ENCODE results near the gene CIAO3. TPM values are rescaled to one million over a fixed set of nuclear protein-coding genes. Genes with fewer than 3 reads are reported as not detected.

The CIAO3 gene
- polyA plus RNA-seq, 1 donor = 26.7 TPM

GRCh38 chr16:711084-711483, 29.7 kb downstream of the CIAO3 start:
- no peak for DNase-seq

DNA sequence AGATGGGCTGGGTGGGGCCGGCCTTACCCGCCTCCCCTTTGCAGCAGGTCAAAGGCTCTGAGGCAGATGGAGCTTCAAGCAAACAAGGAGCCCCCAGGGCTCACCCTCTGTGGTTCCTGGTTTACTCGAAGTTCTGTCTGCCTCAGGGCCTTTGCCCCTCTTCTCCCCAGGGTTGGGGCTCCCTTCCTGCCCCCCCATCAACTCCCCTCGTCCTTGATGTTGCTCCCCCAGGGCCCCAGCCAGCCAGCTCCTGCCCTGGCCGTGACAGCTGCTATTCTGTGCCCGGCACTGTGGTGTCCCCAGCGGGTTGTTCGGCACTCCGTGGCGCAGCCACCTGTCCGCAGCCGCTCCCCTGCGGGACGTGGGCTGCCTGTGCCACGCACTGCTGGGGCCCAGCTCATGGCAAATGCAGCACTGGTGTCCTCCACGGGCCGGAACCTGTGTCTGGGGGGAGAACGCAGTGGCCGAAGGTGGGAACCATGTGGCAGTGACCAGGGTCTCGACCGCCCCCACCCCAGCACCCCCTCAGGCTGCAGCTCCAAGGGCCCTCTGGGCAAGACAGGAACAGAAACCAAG, 30.2 kb downstream of the CIAO3 start:
- no peak for DNase-seq

DNA sequence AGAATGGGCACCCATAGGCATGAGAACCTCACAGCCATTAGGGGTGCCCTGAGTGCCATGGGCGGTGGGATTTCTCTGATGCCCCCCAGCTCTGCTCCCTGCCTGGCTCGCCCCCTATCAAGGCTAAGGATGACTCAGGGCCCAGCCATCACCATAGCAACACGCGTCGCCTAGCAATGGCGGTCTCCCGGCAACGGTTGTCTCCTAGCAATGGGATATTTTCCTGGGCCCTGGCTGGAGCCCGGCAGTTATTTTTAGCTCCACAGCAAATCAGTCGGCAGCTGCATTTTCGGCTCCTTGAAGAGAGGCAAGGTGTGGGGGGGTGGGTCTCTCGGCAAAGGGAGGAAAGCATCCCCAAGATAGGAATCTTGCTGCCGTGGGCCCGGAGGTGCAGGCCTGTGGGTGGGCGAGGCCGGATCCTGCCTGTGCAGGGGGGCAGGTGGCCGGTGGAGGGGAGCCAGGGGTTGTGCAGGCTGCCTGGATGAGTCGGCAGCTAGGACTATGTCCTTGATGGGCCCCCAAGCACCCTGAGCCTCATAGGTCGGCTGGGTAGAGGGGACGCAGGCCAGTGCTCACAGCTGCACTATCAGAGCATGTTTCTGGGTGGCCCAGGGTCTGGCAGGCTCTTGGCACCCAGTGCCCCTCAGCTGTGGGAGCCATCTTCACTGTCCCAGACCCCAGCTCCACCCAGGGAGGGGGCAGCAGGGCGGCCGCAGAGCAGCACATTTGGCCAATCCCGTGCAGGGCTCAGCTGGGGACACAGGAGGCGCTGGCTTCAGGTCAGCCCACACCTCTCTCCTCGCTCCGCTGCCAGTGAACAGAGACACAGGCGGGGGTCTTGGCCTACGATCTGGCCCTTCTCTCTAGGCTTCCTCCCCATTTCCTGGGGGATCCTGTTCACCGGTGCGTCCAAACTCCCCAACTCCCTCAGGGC, 31.0 kb downstream of the CIAO3 start:
- DNase-seq = no peak

DNA sequence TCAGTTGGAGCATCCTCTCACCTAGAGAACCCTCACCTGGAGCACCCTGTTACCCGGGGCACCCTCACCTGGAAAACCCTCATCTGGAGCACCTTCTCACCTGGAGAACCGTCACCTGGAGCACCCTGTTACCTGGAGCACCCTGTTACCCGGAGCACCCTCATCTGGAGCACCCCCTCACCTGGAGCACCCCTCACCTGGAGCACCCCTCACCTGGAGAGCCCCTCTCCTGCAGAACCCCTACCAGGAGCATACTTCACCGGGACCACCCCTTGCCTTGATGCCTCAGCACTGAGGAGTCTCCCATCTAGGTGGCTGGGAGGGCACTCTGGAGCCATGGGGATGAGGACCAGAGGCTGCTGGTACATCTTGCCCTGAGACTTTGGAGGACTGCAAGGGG, 31.8 kb downstream of the CIAO3 start:
- DNase-seq = no peak

DNA sequence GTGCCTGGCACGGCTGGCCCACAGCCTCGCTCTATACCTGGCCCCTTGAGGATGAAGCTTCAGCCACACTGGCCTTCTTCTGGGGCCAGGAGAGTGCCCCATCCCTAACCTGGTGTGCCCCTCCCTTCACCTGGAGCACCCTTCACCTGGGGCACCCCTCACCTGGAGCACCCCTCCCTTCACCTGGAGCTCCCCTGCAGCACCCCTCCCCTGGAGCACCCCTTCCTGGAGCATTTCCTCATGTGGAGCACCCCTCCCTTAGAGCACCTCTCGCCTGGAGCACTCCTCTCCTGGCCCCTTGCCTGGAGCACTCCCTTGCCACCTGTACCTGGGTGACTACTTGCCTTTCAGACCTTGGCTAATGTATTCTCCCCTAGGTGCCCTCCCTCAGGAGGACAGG, 32.8 kb downstream of the CIAO3 start:
- DNase-seq = no peak

GRCh38 chr16:707062-707538, 33.7 kb downstream of the CIAO3 start:
- no peak for DNase-seq

- DNase-seq = no peak
These were observed 34.4 kb downstream of the CIAO3 start for GRCh38 chr16:706189-707061.

- no peak for DNase-seq
These were observed 35.2 kb downstream of the CIAO3 start, which contains the start of gene FBXL16 for GRCh38 chr16:705431-706188. Gene FBXL16, minus strand, starts transcription at chr16:705801. Its CDS starts 8,396 bp downstream, at chr16:697405.

DNA sequence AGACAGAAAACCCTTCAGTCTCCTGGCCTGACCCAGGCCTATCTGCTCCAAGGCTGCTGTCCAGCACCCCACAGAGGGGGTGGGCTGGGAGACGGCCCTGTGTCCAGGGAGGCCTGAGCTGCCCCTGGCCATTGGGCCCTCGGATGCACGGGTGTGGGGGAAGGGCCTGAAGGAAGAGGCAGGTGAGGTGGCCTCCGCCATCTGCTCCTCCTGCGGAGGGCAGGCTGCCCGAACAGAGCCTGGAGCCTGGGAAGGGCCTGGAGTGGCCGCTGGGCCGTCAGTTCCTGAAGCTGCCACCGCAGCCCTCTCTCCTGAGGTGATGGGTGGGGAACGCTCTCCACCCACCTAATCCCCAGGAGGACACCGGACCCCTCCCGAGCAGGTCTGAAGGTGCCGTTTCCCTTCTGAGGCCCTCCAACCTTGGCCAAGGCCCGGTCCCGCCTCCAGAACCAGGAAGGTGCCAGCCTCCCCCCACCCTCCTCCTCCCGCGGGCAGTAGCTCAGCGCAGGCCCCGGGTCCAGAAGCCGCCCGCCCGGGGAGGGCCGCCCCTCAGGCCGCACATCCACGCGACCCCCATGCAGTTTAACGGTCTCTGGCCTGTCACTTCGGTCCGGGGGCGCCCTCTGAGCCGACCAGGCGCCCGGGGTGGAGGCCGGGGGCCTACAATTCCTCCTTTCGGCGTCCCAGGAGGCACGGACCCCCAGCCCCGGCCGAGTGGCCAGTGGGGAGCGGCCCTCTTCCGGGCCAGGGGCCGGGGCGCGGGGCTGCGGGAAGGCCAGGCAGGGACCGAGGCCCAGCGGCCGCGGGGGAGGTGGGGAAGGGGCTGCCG, 36.0 kb downstream of the CIAO3 start:
- DNase-seq = no peak

- DNase-seq = no peak
These were observed 36.8 kb downstream of the CIAO3 start for GRCh38 chr16:704047-704446.

DNA sequence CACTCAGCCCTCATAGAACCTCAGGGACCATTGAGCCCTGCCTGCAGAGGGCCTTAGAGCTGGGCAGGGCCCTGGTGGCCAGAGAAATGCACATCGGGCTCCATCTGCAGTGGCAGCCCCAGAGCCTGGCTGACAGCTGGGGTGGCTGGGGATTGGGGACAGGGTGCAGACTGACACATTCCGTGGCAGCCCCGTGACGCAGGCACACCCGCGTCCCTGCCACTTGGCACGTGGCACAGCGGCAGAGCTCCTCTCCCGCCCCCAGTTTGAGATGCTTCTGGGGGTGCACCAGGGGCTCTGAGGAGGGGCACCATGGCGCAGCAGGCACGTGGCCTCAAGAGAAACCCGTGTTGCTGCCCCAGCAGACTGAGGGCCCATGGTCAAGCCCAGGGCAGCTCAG, 37.4 kb downstream of the CIAO3 start:
- no peak for DNase-seq

DNA sequence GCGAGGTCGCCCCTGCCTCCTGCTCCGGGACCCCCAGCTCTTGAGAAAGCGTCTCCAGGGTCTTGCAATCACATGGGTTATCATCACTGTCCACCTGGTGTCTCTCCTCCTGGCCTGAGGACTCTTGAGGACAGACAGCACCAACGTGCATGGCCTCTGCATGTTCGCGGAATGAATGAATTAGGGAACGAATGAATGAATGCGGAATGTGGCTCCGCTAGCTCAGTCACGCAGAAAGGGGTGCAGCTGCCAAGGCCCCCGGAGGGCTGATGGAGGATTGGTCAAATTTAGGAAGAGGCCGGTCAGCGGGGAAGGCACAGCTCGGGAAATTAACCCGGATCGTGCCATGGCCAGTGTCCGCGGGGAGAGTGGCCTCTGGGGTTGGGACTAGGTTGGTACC, 38.5 kb downstream of the CIAO3 start:
- no peak for DNase-seq

GRCh38 chr16:700684-701584, 39.9 kb downstream of the CIAO3 start:
- peak; percentile 49 for DNase-seq

DNA sequence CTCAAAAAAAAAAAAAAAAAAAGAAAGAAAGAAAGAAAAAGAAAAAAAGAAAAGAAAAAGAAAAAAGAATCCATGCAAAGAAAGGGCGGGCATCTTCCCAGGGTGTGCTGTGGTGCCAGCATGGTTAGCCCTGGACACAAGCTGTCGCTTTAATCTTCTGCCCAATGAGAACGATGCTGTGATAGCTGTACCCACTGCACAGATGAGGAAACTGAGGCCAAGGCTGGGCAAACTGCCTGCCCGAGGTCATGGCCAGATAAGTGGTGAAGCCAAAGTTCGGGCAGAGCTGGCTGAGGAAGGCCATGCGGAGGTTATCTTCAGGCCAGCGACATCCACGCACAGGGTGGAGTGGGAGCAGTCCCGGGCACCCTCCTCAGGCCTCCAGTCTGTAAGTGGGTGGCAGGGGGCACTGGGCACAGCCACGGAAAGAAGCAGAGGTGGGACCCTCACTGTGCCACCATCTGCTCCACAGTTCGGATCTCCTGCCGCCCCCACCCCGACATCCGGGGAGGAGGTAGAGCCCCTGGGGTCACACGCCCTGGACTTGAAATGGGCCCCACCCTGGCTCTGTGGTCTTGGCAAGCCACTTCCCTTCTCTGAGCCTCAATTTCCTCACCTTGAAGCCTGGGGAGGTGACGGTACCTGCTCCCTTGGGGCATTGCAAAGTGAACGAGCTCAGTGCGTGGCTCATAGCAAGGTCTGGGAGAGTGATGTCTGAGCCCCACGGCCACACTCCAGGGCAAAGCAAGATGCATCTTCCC, 41.7 kb downstream of the CIAO3 start:
- no peak for DNase-seq

- no peak for DNase-seq
These were observed 45.3 kb downstream of the CIAO3 start for GRCh38 chr16:695355-696089.

DNA sequence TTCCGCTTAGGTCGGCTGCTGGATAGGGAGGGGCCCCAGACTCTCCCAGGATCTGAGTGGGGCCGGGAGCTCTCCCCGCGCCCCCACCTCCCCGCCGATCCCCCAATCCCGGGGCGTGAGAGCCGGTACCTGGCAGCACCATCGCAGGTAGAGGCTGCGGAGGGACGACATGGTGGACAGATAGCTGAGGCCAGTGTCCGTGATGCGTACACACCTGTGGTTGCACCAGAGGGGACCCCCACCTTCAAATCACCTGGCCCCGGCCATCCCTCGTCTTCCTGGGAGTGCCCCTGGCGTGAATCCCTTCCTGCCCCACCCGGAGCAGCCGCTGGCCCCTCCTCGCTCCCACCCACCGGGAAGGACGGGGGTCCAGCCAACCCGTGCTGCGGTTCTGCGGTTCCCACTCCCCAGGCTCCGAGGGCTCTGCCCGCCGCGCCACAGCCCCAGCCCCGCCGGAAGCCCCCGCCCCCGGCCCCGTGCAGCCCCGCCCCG, 45.9 kb downstream of the CIAO3 start:
- no peak for DNase-seq

DNA sequence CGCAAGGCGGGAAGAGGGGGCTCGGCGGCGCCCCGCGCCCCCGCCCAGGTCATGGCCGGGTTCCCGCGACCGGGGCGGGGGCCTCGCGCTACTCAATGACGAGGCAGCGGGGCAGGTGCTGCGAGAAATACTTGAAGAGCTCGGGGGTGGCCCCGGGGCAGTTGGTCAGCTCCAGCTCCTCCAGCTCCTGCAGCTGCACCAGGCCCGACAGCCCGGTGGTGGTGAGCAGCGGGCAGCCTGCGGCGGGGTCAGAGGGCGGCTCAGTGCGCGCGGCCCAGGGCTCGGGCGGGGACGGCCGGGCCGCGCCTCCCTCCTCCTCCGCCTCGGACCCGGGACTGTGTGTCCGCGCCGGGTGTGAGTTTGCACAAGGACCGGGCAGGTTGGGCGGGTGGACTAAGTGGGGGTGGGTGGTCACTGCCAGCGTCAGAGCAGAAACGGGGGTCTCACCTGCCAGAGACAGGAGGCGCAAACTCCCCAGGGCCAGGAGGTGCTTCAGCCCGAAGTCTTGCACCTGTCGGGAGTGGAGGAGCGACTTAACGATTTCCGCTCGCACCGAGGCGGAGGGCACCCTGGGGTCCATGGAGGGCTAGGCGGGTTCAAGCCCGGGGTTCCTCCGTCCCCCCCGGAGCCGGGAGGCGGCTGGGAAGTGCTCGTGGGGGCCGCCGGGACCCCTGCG, 46.5 kb downstream of the CIAO3 start:
- DNase-seq = no peak

All from left kidney (tissue), 2 donors.